Posterior cingulate gyrus (tissue), 11 donors: ENCODE measurements around the gene C1orf94.

Experiments
- DNase-seq, 10 donors: peaks; one replicate each; pipeline versions ENCODE4 v3.0.0 to v3.0.0-alpha.2; 2020 to 2021; ENCODE audit warnings: mixed read lengths in 3 of 10
- intact Hi-C: fragments of 100-400 bp; cut with DNase I; formaldehyde crosslinking; loops from one replicate; pipeline ENCODE4 v1.15.1; 2023

The C1orf94 gene

GRCh38 chr1:34236089-34236488 is 59.4 kb downstream of the C1orf94 start:
- no peak for DNase-seq
- intact Hi-C loops: no loop called here

GRCh38 chr1:34237151-34237815 is 60.6 kb downstream of the C1orf94 start:
- DNase-seq: no peak
- intact Hi-C loops: no loop called here

- no peak for DNase-seq
- intact Hi-C loops: no loop called here
Observed at GRCh38 chr1:34245967-34246366, 69.3 kb downstream of the C1orf94 start.

- intact Hi-C loops: no loop called here
- no peak for DNase-seq
Observed at GRCh38 chr1:34250342-34250741, 73.6 kb downstream of the C1orf94 start.

- DNase-seq: no peak
Observed at GRCh38 chr1:34262023-34262853, 85.5 kb downstream of the C1orf94 start.

GRCh38 chr1:34262921-34263320 is 86.2 kb downstream of the C1orf94 start:
- no peak for DNase-seq
- intact Hi-C loops: no loop called here

More at GRCh38 chr1:34262023-34262853, 85.5 kb downstream of the C1orf94 start:
- intact Hi-C loops: no loop called here

- DNase-seq: no peak
- intact Hi-C loops: no loop called here
Observed at GRCh38 chr1:34263406-34263805, 86.7 kb downstream of the C1orf94 start.

- DNase-seq: no peak
- intact Hi-C loops: no loop called here
Observed at GRCh38 chr1:34265396-34265795, 88.7 kb downstream of the C1orf94 start.

GRCh38 chr1:34266127-34266951 is 89.6 kb downstream of the C1orf94 start:
- DNase-seq: peak in 8 of 10 donors; percentile 32 to 92 (median 54)
- intact Hi-C loops: no loop called here

GRCh38 chr1:34267326-34267725 is 90.6 kb downstream of the C1orf94 start:
- intact Hi-C loops: no loop called here

GRCh38 chr1:34268311-34268954 is 91.7 kb downstream of the C1orf94 start:
- peak in 7 of 10 donors; percentile 21 to 91 (median 64) for DNase-seq
- intact Hi-C loops: no loop called here

More at GRCh38 chr1:34267326-34267725, 90.6 kb downstream of the C1orf94 start:
- no peak for DNase-seq
